BE2C (cell line): ENCODE data around the gene PSTPIP2.
"Not testable (repeated sequence)": the region's sequence is repeated elsewhere in the genome, so short reads cannot be mapped to it uniquely, and the experiment has no call there.

Experiments
- DNase-seq: peaks from one replicate; pipeline ENCODE4 v3.0.0-alpha.2; 2020
- H3K27me3 ChIP-seq: fragments of 250-450 bp; sonication (Bioruptor Pico); 2 replicates; pipeline ENCODE4 v1.5.1; 2020; ENCODE audit warnings: mild to moderate bottlenecking
- H3K36me3 ChIP-seq: fragments of 250-450 bp; sonication (Bioruptor Pico); 2 replicates; pipeline ENCODE4 v1.5.1; 2020; ENCODE audit warnings: mild to moderate bottlenecking
- H3K4me1 ChIP-seq: fragments of 250-450 bp; sonication (Bioruptor Pico); 2 replicates; pipeline ENCODE4 v1.5.1; 2020
- H3K4me3 ChIP-seq: 2 replicates; pipeline ENCODE4 v1.5.1; 2011; ENCODE audit warnings: low read depth, low read length
- H3K9me3 ChIP-seq: fragments of 250-450 bp; sonication (Bioruptor Pico); 2 replicates; pipeline ENCODE4 v1.5.1; 2020
- TF ChIP-seq, protein P1 (sequence below): IDR thresholded peaks from 2 replicates; pipeline ENCODE4 v1.5.1; 2012; ENCODE audit warnings: mild to moderate bottlenecking, low read depth, low read length

Gene PSTPIP2

DNA sequence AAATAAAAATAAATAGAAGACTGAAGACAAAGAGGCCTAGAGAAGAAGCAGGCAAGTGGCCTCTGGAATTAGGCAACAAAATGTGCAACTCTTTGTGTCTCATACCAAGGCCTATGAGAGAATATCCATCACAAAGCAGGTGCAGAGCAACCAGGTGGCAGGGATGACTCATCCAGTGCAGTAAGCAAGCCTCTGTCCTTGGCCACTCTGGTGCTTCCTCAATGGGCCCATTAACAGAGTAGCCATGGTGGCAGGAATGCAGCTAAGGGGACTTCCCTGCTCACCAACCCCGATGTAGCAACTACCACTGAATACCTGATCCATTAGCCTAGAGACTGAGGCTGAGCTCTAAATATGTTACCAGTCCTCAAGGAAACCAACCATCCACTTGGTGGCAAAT, 94.0 kb downstream of the PSTPIP2 start:
- H3K4me1 ChIP-seq: no peaks in the 10 kb centered on the region
- H3K27me3 ChIP-seq: no peaks in the 10 kb centered on the region
- H3K36me3 ChIP-seq: no peaks in the 10 kb centered on the region
- TF ChIP-seq, protein P1, sequence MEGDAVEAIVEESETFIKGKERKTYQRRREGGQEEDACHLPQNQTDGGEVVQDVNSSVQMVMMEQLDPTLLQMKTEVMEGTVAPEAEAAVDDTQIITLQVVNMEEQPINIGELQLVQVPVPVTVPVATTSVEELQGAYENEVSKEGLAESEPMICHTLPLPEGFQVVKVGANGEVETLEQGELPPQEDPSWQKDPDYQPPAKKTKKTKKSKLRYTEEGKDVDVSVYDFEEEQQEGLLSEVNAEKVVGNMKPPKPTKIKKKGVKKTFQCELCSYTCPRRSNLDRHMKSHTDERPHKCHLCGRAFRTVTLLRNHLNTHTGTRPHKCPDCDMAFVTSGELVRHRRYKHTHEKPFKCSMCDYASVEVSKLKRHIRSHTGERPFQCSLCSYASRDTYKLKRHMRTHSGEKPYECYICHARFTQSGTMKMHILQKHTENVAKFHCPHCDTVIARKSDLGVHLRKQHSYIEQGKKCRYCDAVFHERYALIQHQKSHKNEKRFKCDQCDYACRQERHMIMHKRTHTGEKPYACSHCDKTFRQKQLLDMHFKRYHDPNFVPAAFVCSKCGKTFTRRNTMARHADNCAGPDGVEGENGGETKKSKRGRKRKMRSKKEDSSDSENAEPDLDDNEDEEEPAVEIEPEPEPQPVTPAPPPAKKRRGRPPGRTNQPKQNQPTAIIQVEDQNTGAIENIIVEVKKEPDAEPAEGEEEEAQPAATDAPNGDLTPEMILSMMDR: no peak
- H3K4me3 ChIP-seq: no peak overlapping the region
- DNase-seq: no peak
- H3K9me3 ChIP-seq: no peaks in the 10 kb centered on the region

DNA sequence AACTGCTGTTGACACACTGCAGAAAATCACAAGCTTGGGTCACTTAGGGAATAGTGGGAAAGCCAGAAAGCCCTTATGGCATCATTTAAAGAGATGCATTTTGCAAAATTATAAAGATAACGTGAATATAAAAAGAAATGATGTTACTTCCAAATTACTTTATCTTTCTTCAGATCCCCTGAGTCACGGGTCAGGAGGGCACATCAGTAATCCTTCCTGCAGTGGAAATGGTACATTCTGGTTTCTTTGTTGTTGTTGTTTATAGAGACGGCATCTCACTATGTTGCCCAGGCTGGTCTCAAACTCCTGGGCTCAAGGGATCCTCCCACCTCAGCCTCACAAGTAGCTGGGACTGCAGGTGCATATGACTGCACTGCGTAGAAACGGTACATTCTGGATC, 95.1 kb downstream of the PSTPIP2 start:
- H3K27me3 ChIP-seq: no peaks in the 10 kb centered on the region
- no peak for DNase-seq
- H3K9me3 ChIP-seq: no peaks in the 10 kb centered on the region
- no peaks in the 10 kb centered on the region for H3K4me1 ChIP-seq
- no peak overlapping the region for H3K4me3 ChIP-seq
- H3K36me3 ChIP-seq: no peaks in the 10 kb centered on the region
- TF ChIP-seq, protein P1: no peak

DNA sequence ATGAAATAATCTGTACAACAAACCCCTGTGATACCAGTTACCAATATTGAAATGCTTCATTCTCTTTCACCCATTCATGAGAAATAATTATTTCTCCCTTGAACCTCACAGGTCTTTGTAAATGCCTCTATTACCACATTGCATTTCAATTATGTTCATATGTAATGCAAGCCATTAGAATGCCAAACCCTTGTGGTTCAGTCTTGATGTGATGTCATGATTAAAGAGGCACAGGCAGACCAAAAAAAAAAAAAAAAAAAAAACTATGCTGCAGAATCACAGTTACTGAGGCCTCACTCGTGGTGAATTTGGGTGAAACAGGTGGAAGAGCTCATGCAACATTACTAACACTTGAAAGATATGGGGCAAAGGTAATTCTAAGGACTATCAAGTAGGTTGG, 95.5 kb downstream of the PSTPIP2 start:
- TF ChIP-seq, protein P1: no peak
- Histone ChIP-seq H3K36me3 (no peaks in the 10 kb centered on the region), H3K4me3 (no peak overlapping the region), H3K4me1 (no peaks in the 10 kb centered on the region), H3K9me3 (no peaks in the 10 kb centered on the region), H3K27me3 (no peaks in the 10 kb centered on the region)
- no peak for DNase-seq

DNA sequence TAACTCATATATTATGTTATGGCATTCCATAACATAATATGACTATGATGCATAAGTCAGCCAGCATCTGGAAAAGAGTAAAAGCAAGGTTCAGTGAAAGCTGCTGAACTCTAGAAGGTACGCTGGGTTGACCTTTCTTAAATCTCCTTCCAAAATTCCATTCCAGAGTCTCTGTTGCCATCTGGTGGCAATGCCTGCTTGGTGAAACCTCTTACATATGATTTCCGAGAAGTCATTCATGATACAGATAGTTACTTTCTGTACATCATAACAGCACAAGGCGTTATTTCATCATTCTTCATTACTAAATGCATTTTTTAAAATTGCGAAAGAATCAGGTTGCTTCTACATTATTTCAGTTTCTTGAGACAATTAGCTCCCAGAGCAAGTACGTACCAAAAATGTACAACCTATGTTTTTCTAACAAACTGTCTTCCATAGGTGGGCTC, 97.9 kb downstream of the PSTPIP2 start:
- H3K4me1 ChIP-seq: no peaks in the 10 kb centered on the region
- TF ChIP-seq, protein P1: peak; percentile 67
- no peaks in the 10 kb centered on the region for H3K36me3 ChIP-seq
- peak; percentile 41 for DNase-seq
- no peak overlapping the region for H3K4me3 ChIP-seq
- H3K9me3 ChIP-seq: no peaks in the 10 kb centered on the region
- no peaks in the 10 kb centered on the region for H3K27me3 ChIP-seq

DNA sequence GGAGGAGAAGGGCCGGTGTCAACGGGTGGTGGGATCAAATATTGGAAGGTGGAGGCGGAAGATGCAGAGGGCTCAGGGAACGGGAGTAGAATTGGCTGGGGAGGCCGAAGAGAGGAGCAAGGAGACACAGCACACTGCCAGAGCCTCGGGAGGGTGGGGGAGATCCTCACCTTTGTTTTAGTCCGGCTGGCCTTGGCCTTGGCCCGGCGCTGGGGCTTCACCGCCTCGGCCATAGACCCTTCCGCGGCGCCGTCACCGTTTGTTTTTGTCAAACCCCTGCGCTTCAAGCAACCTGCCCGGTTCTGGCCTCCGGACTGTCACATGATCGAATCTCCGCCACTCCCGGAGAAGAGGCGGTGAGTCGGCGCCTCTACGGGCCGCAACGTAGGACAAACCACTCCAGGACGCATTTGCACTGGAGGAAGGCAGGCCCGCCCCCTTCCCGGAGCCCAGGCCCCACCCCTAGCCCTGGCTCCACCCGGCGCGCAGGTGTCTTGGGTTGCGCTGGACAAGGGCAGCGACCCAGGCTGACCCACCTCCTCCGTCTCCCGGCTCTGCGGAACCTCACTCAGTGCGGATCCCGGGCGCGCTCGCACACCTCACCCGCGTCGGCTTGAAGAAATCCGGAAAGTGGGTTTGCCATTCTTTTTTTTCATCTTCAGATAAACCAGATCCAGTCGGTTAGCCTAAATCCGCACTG, 104.9 kb downstream of the PSTPIP2 start, which contains the start of gene EPG5:
Gene EPG5 (minus strand): TSS at position 323 of the 700 bp plus-strand sequence. CDS start 90 bp downstream, at position 233.
- Histone ChIP-seq H3K27me3 (no peaks in the 10 kb centered on the region), H3K36me3 (no peaks in the 10 kb centered on the region), H3K4me1 (no peaks in the 10 kb centered on the region), H3K9me3 (no peaks in the 10 kb centered on the region), H3K4me3 (peak within 1 kb of the TSS; percentile 82)
- TF ChIP-seq, protein P1: no peak
- DNase-seq: peak; percentile 83

DNA sequence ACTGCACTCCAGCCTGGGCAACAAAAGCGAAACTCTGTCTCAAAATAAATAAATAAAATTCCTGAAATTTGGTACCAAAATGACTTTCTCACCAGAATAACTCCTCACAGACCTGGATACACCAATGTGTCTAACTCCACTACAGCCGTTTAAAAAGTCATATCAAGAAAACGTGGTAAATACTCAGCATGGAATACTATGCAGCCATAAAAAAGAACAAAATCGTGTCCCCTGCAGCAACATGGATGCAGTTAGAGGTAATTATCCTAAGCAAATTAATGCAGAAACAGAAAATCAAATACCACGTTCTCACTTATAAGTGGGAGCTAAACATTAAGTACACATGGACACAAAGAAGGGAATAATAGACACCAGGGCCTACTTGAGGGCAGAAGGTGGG, 107.1 kb downstream of the PSTPIP2 start:
- not testable (repeated sequence) for DNase-seq, H3K9me3 ChIP-seq, H3K4me1 ChIP-seq, H3K36me3 ChIP-seq, H3K27me3 ChIP-seq, H3K4me3 ChIP-seq
